ENCODE measurements around the gene SMYD2. TPM values are rescaled to one million over a fixed set of nuclear protein-coding genes. Genes with fewer than 3 reads are reported as not detected.
A peak's percentile ranks its signal among the peaks of the same experiment; 100 is the strongest.
"Not testable (repeated sequence)": the region's sequence is repeated elsewhere in the genome, so short reads cannot be mapped to it uniquely, and the experiment has no call there.

SMYD2 gene
- total RNA-seq, 2 donors from 2014 or later: 14.0 to 19.7 TPM

DNA sequence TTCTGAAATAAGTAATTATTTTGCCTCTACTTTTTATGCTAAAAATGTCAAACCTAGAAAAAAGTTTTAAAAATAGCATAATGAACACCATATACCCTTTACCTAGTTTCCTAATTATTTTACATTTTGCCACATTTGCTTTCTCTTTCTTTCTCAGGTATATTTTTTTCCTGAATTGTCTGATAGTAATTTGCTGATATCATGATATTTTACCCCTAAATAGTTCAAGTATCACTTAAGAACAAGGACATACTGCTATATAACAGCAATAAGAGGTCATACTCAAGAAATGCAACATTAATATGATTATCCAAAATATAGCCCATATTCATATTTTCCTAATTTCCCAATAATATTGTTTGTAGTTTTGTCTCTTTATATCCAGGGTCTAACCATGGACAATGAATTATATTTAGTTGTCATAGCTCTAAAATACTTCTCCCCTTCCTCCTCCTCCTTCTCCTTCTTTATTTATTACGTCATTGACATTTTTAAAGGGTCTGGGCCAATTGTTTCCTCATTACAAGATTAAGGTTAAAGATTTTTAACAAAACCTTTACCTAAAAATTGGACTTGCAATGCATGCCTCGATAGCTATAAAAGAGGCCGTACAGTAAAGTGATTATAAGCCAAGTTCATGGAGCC is 20.3 kb upstream of the SMYD2 start:
- H3K36me3 Mint-ChIP-seq: no peaks in the 10 kb centered on the region
- no peaks in the 10 kb centered on the region for H3K9me3 Mint-ChIP-seq

DNA sequence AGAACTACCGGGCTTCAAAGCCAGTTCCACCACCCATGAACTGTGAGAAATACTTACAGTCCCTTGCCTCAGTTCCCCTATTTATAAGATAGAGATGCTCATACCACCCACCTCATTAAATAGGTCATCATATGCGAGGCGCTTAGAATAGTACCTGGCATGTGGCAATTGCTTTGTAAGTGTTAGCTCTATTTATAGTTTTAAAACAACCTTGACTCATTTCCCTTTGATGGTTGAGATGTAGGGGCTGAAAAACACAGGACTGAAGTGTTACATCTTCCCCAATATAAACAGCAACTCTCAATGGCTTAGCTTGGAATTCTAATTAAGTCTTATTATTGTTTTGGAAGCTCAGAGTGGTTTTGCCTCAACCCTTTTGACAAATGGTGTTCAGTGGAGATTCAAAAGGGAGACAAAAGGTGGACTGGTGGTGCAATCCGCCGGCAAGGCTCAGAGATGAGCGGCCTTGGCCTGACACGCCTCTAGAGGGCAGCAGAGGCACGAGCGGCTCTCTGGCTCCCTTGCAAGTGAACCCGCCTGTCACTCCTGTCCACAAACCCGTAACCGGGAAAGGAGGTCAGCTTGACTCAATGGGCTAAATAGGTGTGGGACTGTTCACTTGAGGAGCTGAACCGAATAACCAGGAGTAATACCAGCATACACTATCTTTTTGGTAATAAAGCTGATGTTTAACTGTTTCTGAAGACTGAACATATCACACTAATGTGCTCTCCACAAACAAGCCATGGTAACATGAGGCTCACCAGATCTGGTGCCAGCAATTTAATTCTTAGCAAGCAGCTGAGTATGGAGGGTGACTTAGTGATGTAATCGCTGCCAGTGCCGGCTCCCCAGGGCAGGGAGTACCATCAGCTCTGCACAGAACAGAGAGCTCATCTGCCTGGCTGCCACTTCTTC is 19.5 kb upstream of the SMYD2 start:
- no peaks in the 10 kb centered on the region for H3K9me3 Mint-ChIP-seq
- DNase-seq (ENCODE audit: low spot score) (peak; percentile 82), ATAC-seq (peak; percentile 86 to 94)
- H3K4me3 Mint-ChIP-seq: no peak overlapping the region
- peaks cover 11% of the 10 kb centered on the region in 2 donors for H3K4me1 Mint-ChIP-seq (ENCODE audit: low read depth in 2 of 2)
- no peaks in the 10 kb centered on the region for H3K36me3 Mint-ChIP-seq
- H3K27ac Mint-ChIP-seq: no peak overlapping the region
- H3K27me3 Mint-ChIP-seq: peaks cover 39 to 73% of the 10 kb centered on the region in 2 donors

More for the DNA sequence above, 20.3 kb upstream of the SMYD2 start:
- peaks cover 11% of the 10 kb centered on the region in 2 donors for H3K4me1 Mint-ChIP-seq (ENCODE audit: low read depth in 2 of 2)
- DNase-seq (ENCODE audit: low spot score): no peak
- H3K27ac Mint-ChIP-seq: no peak overlapping the region
- peaks cover 39 to 72% of the 10 kb centered on the region in 2 donors for H3K27me3 Mint-ChIP-seq
- no peak overlapping the region for H3K4me3 Mint-ChIP-seq
- no peak for ATAC-seq

DNA sequence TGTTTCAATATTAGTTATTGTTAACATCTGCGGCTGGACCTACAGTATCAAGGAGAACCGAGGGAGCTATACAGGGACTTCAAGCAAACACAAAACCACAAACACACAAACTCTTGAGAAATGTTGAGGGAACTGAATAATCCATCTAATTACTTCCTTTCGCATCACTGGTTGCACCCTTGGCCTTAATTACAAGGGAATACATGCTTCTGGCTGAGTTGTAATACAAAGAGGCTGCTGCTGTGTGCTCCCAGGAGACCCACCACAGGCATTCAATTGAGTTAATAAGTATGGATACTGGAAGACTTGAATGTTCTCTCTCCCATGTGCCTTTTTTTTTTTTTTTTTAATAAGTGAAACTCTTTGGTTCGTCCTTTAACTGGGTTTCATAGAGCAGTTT is 16.8 kb upstream of the SMYD2 start:
- Mint-ChIP-seq H3K36me3 (no peaks in the 10 kb centered on the region), H3K27me3 (peaks cover 27 to 53% of the 10 kb centered on the region in 2 donors)
- ATAC-seq: no peak

DNA sequence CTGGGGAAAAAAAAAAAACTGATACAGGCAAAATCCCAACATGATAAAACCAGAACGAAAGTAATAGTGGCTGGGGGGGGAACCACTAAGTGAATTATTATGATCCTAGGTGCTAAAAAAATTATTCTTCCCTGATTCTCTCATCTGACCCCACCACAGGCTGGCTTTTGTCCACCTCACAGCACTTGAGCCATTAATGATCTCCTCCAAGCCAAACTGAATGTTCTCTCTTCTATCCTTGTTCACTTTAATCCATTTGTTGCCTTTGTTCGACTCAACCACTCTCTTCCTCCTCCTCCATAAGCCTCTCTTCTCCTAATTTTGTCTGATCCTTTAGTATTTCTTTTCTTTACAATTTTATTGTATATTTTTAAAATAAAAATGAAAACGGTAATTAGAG is 16.0 kb upstream of the SMYD2 start:
- H3K9me3 Mint-ChIP-seq: no peaks in the 10 kb centered on the region
- DNase-seq (ENCODE audit: low spot score) (no peak), ATAC-seq (no peak)
- H3K27ac Mint-ChIP-seq: no peak overlapping the region
- no peaks in the 10 kb centered on the region for H3K36me3 Mint-ChIP-seq
- H3K4me3 Mint-ChIP-seq: no peak overlapping the region
- H3K4me1 Mint-ChIP-seq (ENCODE audit: low read depth in 2 of 2): peaks cover 1 to 4% of the 10 kb centered on the region in 2 donors
- peaks cover 23 to 53% of the 10 kb centered on the region in 2 donors for H3K27me3 Mint-ChIP-seq

More for the DNA sequence above, 16.8 kb upstream of the SMYD2 start:
- Mint-ChIP-seq H3K9me3 (no peaks in the 10 kb centered on the region), H3K27ac (no peak overlapping the region), H3K4me1 (ENCODE audit: low read depth in 2 of 2) (peaks cover 8 to 9% of the 10 kb centered on the region in 2 donors), H3K4me3 (no peak overlapping the region)
- DNase-seq (ENCODE audit: low spot score): no peak

DNA sequence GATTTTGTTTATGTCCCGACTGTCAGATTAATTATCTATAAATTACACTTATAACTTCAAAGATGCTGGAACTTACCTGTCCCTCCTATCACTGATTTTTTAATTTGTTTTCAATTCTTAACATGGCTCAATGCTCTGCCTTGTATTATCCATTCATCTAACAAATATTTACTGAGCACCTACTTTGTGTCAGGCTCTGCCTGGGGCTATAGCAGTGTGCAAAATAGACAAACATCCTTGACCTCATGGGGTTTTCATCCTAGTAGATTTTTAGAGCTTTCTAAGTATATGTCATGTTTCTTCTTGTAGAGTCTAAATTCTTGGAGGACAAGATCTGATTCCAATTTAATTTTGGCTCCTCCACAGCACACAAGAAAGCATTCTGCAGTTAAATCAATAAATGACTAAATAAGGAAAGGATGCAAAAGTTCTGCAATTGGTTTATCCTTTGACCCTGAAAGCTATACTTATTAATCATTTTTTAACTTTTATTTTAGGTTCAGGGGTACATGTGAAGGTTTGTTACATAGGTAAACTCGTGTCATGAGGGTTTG is 10.8 kb upstream of the SMYD2 start:
- ATAC-seq (no peak), DNase-seq (ENCODE audit: low spot score) (no peak)
- no peak overlapping the region for H3K4me3 Mint-ChIP-seq
- H3K27ac Mint-ChIP-seq: no peak overlapping the region
- no peaks in the 10 kb centered on the region for H3K4me1 Mint-ChIP-seq (ENCODE audit: low read depth in 2 of 2)
- H3K36me3 Mint-ChIP-seq: no peaks in the 10 kb centered on the region
- H3K27me3 Mint-ChIP-seq: peaks cover 19 to 27% of the 10 kb centered on the region in 2 donors
- no peaks in the 10 kb centered on the region for H3K9me3 Mint-ChIP-seq

DNA sequence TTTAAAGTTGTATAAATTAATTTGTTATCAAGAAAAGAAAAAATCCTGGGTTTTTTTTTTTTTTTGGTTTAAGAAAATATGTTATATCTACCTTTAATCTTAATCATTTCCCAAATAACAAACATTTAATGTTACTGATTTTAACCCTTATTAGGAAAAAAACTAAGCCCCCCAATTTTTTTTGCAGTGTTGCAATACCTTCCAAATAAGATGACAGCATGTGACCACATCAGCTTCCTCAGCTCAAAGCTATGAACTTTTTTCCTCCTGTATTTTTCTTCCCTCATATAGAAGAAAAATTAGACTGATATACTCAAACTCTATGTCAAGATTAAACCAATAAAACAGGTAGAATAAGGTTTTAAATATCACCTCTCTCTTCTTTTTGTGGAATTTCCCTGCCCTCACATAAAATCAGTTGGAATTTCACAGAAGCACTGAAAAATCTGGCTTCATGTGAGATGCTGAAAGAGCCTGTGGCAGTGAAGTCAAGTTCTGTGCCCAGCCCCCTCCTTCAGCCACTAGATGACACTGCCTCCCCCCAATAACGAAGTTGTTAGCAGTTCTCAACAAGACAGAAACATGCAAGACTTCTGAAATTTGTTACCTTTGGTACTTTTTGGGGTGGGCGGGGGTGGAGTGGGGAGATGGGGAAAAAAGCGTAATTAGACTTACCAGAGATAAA is 9.6 kb upstream of the SMYD2 start:
- Mint-ChIP-seq H3K4me3 (no peak overlapping the region), H3K9me3 (no peaks in the 10 kb centered on the region), H3K27ac (no peak overlapping the region), H3K27me3 (peaks cover 15 to 20% of the 10 kb centered on the region in 2 donors), H3K4me1 (ENCODE audit: low read depth in 2 of 2) (no peaks in the 10 kb centered on the region), H3K36me3 (no peaks in the 10 kb centered on the region)
- ATAC-seq: no peak
- DNase-seq (ENCODE audit: low spot score): no peak

DNA sequence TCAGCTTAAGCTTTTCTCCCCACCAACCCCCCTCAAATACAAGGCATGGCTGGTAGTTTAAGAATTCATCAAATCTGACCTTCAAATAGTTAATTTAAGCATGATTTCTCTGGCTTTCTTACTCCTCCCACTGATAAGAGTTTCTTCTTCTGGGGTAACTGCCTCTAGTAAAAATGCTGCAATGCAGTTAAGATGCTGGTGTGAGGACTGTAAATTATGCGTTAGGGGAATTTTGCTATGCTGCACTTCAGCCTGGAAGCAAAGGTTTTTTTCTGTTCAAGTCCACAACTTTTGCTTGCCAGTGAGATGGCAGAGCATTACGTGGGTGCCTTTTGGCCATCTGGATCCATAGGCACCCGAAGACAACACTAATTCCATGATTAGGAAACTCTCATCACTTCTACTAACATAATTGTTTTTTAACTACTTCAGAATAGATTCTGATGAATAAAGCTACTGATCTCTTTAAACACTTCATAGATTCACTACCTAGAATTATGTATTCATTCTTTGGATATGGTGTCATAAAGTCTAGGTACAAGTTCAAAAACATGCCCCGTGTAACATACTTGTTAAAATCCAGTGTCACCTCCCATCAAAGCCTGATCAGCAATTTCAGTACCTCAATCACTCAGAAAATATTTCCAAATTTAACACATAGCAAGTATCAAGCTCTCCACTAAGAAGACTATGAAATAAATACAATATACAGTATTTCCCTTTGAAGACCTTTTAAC is 8.8 kb upstream of the SMYD2 start:
- DNase-seq (ENCODE audit: low spot score): no peak
- ATAC-seq: no peak
- Mint-ChIP-seq H3K4me1 (ENCODE audit: low read depth in 2 of 2) (no peaks in the 10 kb centered on the region), H3K4me3 (no peak overlapping the region), H3K36me3 (no peaks in the 10 kb centered on the region), H3K27me3 (peaks cover 15 to 20% of the 10 kb centered on the region in 2 donors), H3K27ac (no peak overlapping the region), H3K9me3 (no peaks in the 10 kb centered on the region)

DNA sequence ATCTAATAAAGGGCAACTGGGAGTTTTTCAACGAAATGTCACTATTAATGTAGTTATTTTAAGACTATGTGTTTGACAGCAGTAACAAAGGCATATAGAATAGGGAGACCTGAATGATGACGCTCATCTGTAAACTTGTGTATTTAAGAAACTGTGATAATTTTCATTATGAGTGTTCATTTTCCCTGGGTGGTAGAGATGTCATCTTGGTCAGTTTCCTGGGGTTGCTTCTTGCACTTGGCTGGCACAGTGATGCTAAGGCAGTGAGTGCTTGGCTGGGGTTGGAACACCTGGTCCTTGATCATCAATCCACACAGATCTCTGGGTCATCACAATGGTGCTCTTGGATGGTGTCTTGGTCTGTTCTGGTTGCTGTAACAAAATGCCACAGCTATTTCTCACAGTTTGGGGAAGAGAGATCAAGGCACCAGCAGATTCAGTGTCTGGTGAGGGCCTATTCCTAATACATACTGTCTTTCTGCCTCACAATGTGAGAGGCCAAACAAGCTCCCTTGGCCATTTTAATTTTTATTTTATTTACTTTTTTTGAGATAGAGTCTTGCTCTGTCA is 7.9 kb upstream of the SMYD2 start:
- H3K36me3 Mint-ChIP-seq: no peaks in the 10 kb centered on the region
- H3K4me1 Mint-ChIP-seq (ENCODE audit: low read depth in 2 of 2): no peaks in the 10 kb centered on the region
- no peak overlapping the region for H3K27ac Mint-ChIP-seq
- ATAC-seq: no peak
- no peaks in the 10 kb centered on the region for H3K9me3 Mint-ChIP-seq
- DNase-seq (ENCODE audit: low spot score): no peak
- H3K27me3 Mint-ChIP-seq: peaks cover 15 to 20% of the 10 kb centered on the region in 2 donors
- H3K4me3 Mint-ChIP-seq: no peak overlapping the region

DNA sequence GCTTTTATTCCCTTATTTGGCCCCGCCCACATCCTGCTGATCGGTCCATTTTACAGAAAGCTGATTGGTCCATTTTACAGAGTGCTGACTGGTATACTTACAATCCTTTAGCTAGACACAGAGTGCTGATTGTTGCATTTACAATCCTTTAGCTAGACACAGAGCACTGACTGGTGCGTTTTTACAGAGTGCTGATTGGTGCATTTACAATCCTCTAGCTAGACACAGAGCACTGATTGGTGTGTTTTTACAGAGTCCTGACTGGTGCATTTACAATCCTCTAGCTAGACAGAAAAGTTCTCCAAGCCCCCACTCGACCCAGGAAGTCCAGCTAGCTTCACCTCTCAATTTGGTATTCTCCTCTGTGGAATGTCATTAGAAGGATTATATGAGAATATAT is 5.3 kb upstream of the SMYD2 start:
- H3K27me3 Mint-ChIP-seq; DNase-seq (ENCODE audit: low spot score); ATAC-seq; H3K27ac Mint-ChIP-seq; H3K36me3 Mint-ChIP-seq; H3K9me3 Mint-ChIP-seq; H3K4me3 Mint-ChIP-seq: not testable (repeated sequence)
- H3K4me1 Mint-ChIP-seq (ENCODE audit: low read depth in 2 of 2): peaks cover 10 to 11% of the 10 kb centered on the region in 2 donors

DNA sequence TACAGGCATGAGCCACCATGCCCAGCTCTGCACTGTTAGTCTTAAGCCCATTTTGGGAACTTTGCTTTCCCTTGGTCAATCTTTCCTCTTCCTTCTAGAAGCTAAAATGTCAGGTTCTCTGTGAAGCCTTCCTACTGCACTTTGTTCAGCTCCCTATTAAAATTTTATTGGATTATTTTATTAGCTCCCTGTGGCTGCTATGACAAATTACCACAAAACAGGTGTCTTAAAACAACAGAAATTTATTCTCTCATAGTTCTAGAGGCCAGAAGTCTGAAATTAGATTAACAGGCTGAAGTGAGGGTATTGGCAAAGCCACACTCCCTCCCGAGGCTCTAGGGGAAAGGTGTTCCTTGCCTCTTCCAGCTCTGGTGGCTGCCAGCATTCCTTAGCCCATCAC is 4.2 kb upstream of the SMYD2 start:
- Mint-ChIP-seq H3K36me3 (no peaks in the 10 kb centered on the region), H3K27me3 (peaks cover 0 to 2% of the 10 kb centered on the region in 2 donors), H3K4me1 (ENCODE audit: low read depth in 2 of 2) (peaks cover 12 to 13% of the 10 kb centered on the region in 2 donors), H3K4me3 (no peak overlapping the region), H3K27ac (no peak overlapping the region), H3K9me3 (no peaks in the 10 kb centered on the region)
- ATAC-seq: no peak
- no peak for DNase-seq (ENCODE audit: low spot score)

DNA sequence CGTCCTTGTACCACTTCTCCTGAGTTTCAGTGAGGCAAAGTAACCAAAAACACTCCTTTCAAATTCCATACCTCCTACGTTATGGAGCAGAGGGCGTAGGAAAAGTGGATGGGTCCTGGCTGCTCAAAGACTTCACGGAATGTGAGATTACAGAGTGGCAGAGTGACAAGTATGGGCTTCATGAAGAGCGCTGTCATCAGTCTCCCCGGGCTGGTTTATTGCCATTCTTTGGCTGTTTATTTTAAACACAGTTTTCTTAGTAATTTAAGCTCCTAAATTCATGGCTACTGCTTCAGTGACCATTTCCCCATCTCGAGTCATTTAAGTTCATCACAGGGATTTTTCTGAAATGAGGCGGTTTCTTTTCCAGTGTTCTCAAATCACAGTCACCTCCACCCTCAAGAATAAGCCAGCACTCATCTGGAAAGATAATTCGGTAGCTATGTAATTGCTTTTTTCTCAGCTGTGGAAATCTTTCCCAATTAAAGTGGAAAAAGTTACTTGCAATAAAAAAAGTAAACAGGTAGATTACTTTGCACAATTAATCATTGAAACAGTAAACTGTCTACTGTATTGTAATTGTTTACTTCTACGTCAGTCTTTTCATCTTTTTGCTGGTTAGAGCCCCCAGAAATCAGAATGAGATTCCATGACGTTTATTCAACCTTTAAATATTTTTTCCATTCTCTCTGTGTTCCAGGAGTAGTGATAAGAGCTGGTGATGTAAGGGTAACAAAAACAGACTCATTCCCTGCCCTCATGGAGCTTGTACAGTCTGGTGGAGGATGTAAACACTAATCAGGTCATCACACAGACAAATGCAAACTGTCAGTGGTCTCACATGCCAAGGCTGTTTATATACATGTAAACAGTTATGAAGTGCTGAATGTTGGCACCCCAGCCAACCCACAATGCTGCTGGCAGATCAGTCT is 3.0 kb upstream of the SMYD2 start:
- no peaks in the 10 kb centered on the region for H3K27me3 Mint-ChIP-seq
- DNase-seq (ENCODE audit: low spot score) (no peak), ATAC-seq (no peak)
- H3K4me1 Mint-ChIP-seq (ENCODE audit: low read depth in 2 of 2): peaks cover 22 to 24% of the 10 kb centered on the region in 2 donors
- no peaks in the 10 kb centered on the region for H3K36me3 Mint-ChIP-seq
- no peaks in the 10 kb centered on the region for H3K9me3 Mint-ChIP-seq
- H3K4me3 Mint-ChIP-seq: no peak overlapping the region
- no peak overlapping the region for H3K27ac Mint-ChIP-seq

DNA sequence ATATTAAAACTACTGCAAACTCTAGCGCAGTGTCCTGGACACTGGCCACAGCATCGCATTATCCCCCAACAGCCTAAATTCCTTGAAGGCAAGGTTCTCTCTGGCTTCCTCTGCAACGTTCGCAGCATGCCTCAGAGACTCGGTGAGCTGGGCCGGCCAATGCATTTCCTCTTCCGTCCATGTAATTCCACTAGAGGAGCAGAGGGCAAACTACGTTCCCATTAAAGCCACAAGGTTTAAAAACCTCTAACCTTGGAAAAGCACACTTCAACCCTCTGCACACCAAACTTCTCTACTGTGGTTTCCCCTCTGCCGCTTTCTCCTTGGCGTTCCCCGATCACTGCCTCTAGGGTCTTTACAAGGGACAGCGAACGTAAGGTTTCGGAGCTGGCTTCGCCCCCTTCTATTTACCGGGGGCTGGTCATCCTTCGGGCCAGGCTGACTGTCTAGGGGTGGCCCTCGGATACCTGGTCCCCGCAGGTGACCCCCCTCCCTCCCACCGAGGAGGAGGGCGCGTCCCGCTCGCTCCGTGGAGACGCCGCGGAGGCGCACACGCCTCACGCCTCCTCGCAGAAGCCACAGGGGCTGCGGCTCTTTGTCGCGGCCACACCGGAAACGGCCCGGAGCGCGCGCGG is 456 bp upstream of the SMYD2 start:
- DNase-seq (ENCODE audit: low spot score) (no peak), ATAC-seq (peak in 1 of 2 donors; percentile 0)
- H3K9me3 Mint-ChIP-seq: no peaks in the 10 kb centered on the region
- no peaks in the 10 kb centered on the region for H3K27me3 Mint-ChIP-seq
- peak overlapping the region; percentile 83 for H3K4me3 Mint-ChIP-seq
- H3K4me1 Mint-ChIP-seq (ENCODE audit: low read depth in 2 of 2): peaks cover 22 to 35% of the 10 kb centered on the region in 2 donors
- no peaks in the 10 kb centered on the region for H3K36me3 Mint-ChIP-seq
- peak overlapping the region; percentile 42 to 66 for H3K27ac Mint-ChIP-seq

All from natural killer cell treated with Interleukin-12 subunit alpha and Interleukin-12 subunit beta and Interleukin-15 and Interleukin-18, amount 100 ng/mL, for 72 hours (primary cell).